SIG-M5 treated with dmso at 0.1 percent for 504 hours (cell line): ENCODE results near the gene MLF2.
A peak's percentile ranks its signal among the peaks of the same experiment; 100 is the strongest.

Experiments
- DNase-seq: peaks from one replicate; lab custom pipeline; 2025; ENCODE audit not compliant: unreplicated experiment; lab: John Stamatoyannopoulos, UW

MLF2 gene

GRCh38 chr12:6778574-6779550 is 25.9 kb upstream of the MLF2 start:
- DNase-seq: peak; percentile 89

- no peak for DNase-seq
Observed at GRCh38 chr12:6778217-6778573, 25.3 kb upstream of the MLF2 start.

DNA sequence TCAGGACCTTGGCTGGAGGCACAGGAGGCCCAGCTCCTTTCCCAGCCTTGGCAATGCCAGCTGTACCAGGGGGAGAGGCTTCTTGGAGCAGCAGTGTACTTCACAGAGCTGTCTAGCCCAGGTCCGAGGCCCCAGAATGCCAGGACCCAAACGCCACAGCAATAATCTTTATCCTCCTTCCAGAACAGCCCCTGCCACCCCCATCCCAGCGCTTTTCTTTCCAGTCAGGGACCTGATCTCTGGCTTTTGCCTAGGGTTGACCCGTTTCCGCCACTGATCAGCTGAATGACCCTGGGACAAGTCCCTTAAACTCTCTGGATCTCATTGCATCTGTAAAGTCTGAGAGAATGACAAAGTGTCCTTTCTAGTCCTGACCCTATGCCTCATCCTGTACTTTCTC is 24.4 kb upstream of the MLF2 start:
- no peak for DNase-seq

- DNase-seq: no peak
Observed at GRCh38 chr12:6775185-6776174, 22.5 kb upstream of the MLF2 start.

GRCh38 chr12:6774499-6775062 is 21.6 kb upstream of the MLF2 start:
- no peak for DNase-seq

DNA sequence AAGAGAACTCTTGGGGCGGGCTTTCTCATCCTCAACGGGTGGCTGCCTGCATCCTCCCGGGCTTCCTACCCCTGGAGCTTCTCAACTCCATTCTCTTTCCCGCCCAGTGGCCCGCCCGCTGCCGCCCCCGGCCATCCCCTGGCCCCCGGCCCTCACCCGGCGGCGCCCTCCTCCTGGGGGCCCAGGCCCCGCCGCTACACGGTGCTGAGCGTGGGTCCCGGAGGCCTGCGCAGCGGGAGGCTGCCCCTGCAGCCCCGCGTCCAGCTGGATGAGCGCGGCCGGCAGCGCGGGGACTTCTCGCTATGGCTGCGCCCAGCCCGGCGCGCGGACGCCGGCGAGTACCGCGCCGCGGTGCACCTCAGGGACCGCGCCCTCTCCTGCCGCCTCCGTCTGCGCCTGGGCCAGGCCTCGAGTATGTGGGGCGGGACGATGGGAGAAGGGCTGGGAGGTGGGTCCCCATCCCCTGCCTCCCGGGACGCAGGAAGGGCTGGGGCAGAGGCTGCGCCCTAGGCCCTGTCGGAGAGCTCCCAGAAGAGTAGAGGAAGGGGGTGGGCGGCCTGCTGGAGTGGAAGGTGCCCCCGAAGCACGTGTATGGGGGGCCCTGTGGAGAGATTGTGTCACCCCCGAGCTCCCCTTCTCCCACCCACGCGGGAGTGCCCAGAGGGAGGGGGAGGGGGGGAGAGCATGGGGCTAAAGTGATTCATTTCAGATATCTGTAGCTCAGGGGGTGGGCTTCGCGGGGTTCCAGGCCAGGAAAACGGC is 20.8 kb upstream of the MLF2 start:
- no peak for DNase-seq

DNA sequence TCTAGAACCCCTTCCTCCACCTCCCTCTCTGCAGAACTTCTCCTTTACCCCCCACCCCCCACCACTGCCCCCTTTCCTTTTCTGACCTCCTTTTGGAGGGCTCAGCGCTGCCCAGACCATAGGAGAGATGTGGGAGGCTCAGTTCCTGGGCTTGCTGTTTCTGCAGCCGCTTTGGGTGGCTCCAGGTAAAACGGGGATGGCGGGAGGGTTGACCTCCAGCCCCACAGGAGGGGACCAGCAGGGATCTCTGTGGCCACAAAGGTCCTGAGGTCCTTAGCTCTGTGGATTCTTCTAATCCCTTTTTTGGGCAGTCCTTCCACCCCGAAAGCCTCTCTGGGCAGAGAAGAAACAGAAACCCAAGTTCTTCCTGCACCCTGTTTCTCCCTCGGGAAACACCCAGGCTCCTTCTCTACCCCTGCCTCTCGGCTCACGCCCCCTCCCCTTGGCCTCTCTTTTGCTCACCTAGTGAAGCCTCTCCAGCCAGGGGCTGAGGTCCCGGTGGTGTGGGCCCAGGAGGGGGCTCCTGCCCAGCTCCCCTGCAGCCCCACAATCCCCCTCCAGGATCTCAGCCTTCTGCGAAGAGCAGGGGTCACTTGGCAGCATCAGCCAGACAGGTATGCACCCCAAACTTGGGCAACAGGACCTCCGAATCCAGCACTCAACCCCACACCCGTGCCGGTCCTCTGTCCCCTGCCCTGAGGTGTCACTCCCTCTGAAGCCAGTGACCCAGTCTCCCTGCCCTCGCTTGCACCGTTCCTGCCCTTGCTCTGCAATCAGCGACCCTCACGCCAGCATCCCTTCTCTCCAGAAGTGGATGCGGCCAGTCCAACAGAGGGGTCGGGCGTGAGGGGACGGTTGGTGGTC is 20.0 kb upstream of the MLF2 start:
- no peak for DNase-seq

DNA sequence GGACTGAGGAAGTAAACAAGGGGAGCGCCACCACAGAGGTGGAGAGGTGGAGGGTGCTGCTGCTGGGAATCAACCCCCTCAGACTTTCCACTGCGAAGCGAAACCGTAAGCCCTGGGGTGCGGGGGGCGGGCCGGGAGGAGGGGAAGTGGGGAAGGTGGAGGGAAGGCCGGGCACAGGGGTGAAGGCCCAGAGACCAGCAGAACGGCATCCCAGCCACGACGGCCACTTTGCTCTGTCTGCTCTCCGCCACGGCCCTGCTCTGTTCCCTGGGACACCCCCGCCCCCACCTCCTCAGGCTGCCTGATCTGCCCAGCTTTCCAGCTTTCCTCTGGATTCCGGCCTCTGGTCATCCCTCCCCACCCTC is 19.4 kb upstream of the MLF2 start, which contains the start of gene LAG3:
Gene LAG3, plus strand, starts transcription at position 190 of the 365 bp plus-strand sequence. CDS start 333 bp downstream, outside the sequence.
- DNase-seq: no peak

DNA sequence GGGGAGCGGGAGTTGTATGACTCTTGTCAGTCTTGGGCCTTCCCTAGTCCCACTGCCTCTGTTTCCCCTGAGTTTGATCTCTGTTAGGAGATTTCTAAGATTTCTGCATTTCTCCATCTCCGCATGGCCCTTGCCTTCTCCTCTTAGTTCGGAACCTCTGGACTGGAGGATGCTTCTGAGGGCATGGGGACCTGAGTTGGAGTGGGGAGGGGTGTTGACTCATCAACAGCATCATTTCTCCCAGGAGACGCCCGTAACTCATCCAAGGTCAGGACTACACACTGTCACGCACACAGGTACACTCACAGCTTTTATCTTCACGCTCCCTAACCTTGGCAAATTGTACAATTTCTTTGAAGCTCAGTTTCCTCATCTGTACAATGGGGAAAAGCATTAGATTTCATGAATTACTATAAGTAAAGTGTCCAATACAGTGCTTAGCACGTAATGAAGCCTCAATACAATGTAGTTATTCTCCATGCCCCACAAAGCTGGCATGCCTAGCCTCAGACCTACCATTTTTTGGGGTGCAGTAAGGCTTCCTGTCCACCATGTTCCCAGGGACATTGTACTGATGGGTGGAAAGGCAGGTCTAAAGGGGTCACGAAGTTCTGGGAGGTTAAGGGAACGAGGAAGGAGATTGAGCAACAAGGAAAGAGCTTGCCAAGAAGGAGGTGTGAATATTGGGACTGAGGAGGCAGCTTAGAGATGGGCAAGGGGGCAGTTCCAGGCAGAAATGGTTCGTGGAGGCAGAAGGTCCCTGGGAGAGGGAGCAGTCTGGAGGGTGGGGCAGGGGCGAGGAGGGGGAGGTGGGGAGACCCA is 18.8 kb upstream of the MLF2 start:
- DNase-seq: no peak

GRCh38 chr12:6771091-6771495 is 18.2 kb upstream of the MLF2 start:
- no peak for DNase-seq

DNA sequence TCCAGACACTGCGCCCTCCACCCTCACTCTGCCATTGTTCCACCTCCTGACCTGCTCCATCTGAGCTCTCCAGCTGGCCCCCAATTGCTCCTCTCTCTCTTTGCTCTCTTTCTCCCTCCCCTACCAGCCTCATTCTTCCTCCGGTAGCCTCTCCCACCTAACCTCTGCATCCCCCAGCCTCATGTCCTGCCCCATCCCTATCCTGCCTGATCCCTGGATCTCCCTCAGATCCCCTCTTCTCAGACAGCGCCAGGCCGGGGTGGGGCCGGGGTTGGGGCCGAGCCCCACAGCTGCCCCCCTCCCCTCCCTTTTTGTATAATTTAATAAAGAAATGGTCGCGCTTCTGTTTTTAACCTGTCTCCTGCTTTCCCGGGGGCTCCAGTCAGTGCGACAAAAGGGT is 17.7 kb upstream of the MLF2 start:
- DNase-seq: no peak

DNA sequence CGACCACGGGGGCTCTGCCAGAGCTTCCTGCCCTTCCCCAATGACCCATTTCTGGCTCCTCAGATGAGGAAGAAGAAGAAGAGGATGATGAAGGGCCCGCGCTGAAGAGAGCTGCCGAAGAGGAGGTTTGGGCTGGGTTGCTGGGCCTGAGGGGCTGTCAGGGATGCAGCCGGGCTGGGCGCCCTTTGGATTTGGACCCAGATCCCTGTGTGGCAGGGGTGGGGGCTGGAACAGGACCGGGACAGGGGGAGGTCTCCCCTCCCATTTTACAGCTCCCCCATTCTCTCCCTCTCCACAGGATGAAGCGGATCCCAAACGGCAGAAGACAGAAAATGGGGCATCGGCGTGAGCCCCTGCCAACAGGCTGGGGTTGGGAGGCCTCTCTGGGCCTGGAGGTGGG is 17.2 kb upstream of the MLF2 start:
- DNase-seq: no peak

DNA sequence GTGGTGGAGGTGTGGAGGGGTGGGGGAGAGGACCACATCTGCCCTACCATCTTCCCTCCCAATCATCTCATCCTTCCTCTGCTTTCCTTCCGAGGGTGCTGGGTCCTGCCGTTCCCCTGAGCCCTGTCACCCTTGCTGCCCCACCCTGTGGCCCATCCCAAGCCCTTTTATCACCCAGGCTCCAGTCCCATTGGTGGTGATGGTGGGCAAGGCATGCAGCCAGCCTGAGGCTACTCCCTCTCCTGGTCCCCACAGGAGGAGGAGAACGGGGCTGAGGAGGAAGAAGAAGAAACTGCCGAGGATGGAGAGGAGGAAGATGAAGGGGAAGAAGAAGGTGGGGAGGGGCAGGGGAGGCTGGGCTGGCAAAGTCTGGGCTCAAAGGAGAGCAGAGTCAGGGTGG is 16.7 kb upstream of the MLF2 start:
- DNase-seq: no peak

- DNase-seq: no peak
Observed at GRCh38 chr12:6768990-6769389, 16.0 kb upstream of the MLF2 start.

GRCh38 chr12:6768437-6768914 is 15.5 kb upstream of the MLF2 start:
- no peak for DNase-seq

GRCh38 chr12:6767353-6768319 is 14.7 kb upstream of the MLF2 start:
- DNase-seq: no peak

DNA sequence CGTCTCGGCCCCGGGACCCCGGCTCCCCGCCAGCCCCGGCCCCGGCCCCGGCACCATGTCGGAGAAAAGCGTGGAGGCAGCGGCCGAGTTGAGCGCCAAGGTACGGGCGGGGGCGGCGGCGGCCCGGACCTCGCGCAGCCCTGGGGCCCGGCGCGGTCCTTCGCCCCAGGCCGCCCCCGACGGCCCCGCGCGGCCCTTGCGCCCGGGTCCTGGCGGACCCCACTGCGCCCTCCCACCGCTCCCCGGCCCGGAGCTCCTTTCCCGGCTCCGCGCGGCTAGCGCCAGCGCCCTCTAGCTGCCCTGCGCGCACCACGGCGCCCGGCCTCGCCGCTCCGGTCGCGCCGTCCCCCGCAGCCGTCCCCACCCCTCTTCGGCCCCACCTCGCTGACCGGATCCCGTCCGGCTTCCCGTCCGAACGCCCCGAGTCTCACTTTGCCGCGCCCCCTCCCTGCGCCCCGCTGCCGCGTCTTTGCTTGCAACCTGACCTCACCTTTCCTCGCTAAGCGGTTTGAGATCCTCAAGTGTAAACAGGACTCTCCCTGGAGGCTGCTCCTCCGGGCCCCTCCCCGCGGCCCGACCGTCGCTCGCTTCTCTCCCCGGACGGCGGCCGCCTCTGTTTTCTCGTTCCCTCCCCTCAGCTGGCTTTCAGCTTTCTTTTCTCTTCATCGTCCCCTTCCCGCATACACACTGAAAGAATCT is 13.9 kb upstream of the MLF2 start:
- peak; percentile 67 for DNase-seq
